Measurements from ENCODE around the gene TRIM17. TPM values are rescaled to one million over a fixed set of nuclear protein-coding genes. Genes with fewer than 3 reads are reported as not detected.

The TRIM17 gene
- polyA plus RNA-seq, 1 of the 3 experiments (the other 2 are of a cell fraction), result 1.6 TPM

DNA sequence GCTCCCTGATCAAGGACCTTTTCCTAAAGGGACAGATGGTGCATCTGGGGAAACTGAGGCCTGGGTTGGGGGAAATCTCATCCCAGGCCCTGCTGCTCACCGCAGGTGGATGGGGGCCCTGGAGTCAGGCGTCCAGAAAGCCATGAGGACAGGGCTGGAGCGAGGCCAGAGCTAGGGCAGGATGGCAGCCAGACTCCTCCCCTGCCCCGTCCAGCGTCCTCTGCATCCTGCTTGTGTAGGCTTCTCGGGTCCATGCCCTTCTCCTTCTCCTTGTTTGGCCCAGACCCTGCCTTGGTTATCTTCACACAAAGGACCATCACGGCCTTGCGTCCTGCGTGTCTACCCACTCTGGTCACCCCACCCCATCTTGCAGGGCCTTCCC, 53.0 kb downstream of the TRIM17 start:
- Histone ChIP-seq H3K4me1 (ENCODE audit: control insufficient read depth in 1 of 2, insufficient read depth in 2 of 2, low read depth in 1 of 2, low read length in 1 of 2) (peaks cover 0 to 3% of the 10 kb centered on the region in 2 experiments; a peak in 1 of 4 replicates), H4K20me1 (ENCODE audit: insufficient read depth) (no peaks in the 10 kb centered on the region), H3K9me3 (no peaks in the 10 kb centered on the region), H3K27me3 (ENCODE audit: insufficient read depth) (no peaks in the 10 kb centered on the region), H3K9me2 (no peaks in the 10 kb centered on the region), H3K27ac (ENCODE audit: low read depth in 2 of 2, low read length in 1 of 2) (no peak overlapping the region), H3K9ac (no peak overlapping the region), H2AFZ (ENCODE audit: low read depth) (no peak overlapping the region), H3K4me3 (ENCODE audit: low read depth in 2 of 2, low read length in 1 of 2) (no peak overlapping the region), H3F3A (replicated peaks; ENCODE audit: insufficient read depth) (no peaks in the 10 kb centered on the region), H3K36me3 (replicated peaks in 1 of 2; ENCODE audit: control insufficient read depth in 1 of 2, insufficient read depth in 2 of 2, low read length in 1 of 2) (no peaks in the 10 kb centered on the region), H3K79me2 (ENCODE audit: insufficient read depth) (no peaks in the 10 kb centered on the region), H3K4me2 (no peak overlapping the region)
- CTCF ChIA-PET, result no interaction called here
- no peak for DNase-seq
- POLR2A ChIA-PET, result interaction anchor here (1.6 kb wide), 1 partner anchor 57 kb away, joined by 4 read pairs; no protein-coding TSS in a partner anchor
- TF ChIP-seq NRF1 (IDR thresholded peaks at IDR 0.05; ENCODE audit: low read depth, low read length), result no peak
- TF ChIP-seq CHD2 (IDR thresholded peaks at IDR 0.05; ENCODE audit: low read length, partially characterized antibody), result no peak
- no peak for TF ChIP-seq MAX (IDR thresholded peaks at IDR 0.05; ENCODE audit: low read depth)
- TF ChIP-seq ELF1 (IDR thresholded peaks at IDR 0.05), result no peak
- TF ChIP-seq TEAD4 (IDR thresholded peaks at IDR 0.05; ENCODE audit: borderline replicate concordance, insufficient read depth), result no peak
- TF ChIP-seq RCOR1 (IDR thresholded peaks at IDR 0.05; ENCODE audit: low read length), result no peak
- TF ChIP-seq SMC3 (IDR thresholded peaks at IDR 0.05; ENCODE audit: low read depth, low read length), result no peak
- TF ChIP-seq USF2 (IDR thresholded peaks at IDR 0.05; ENCODE audit: borderline replicate concordance, low read depth, low read length), result no peak
- TF ChIP-seq GATA2 (CRISPR knock-in tag; IDR thresholded peaks at IDR 0.05), result no peak
- TF ChIP-seq REST (IDR thresholded peaks at IDR 0.05; ENCODE audit: low read depth, low read length), result no peak
- TF ChIP-seq MEF2A (IDR thresholded peaks at IDR 0.05; ENCODE audit: borderline replicate concordance, low read depth), result no peak
- no peak for TF ChIP-seq FOXM1 (IDR thresholded peaks at IDR 0.05; ENCODE audit: low read depth)
- TF ChIP-seq FOXJ3 (CRISPR knock-in tag; IDR thresholded peaks at IDR 0.05), result no peak
- TF ChIP-seq YY1 (IDR thresholded peaks at IDR 0.05; ENCODE audit: low read depth), result no peak
- TF ChIP-seq, protein P1, sequence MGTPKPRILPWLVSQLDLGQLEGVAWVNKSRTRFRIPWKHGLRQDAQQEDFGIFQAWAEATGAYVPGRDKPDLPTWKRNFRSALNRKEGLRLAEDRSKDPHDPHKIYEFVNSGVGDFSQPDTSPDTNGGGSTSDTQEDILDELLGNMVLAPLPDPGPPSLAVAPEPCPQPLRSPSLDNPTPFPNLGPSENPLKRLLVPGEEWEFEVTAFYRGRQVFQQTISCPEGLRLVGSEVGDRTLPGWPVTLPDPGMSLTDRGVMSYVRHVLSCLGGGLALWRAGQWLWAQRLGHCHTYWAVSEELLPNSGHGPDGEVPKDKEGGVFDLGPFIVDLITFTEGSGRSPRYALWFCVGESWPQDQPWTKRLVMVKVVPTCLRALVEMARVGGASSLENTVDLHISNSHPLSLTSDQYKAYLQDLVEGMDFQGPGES (IDR thresholded peaks at IDR 0.05; ENCODE audit: low read depth, low read length), result no peak
- no peak for TF ChIP-seq CTCF (IDR thresholded peaks at IDR 0.05)
- TF ChIP-seq EP300 (IDR thresholded peaks at IDR 0.05; ENCODE audit: borderline replicate concordance in 1 of 2, low read depth in 1 of 2, low read length in 1 of 2), result no peak
- 71% methylated on average over 7 of the region's 9 CpGs for WGBS (ENCODE audit: low lambda C conversion rate)
